Measurements from ENCODE around the gene KIAA1549.

DNA sequence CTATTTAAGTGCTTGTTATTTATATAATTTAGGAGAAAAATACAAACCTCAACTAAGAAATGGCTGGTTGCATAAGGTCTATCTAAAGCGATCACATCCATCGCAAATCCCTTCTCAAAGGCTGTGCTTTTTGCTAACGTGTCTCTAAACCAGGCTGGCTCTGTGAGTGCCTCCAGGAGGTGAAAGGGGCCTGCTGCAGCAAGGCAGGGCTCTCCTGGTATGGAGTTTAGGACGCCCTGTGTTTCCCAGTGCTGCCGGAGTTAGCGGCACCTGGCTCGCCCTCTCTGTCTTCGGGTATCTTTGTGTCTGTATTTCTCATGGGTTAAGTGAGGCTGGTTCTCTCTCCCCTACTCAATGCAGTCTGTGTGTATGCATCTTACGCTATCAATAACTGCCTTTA is 114.8 kb downstream of the KIAA1549 start:
- TF ChIP-seq, protein P1, sequence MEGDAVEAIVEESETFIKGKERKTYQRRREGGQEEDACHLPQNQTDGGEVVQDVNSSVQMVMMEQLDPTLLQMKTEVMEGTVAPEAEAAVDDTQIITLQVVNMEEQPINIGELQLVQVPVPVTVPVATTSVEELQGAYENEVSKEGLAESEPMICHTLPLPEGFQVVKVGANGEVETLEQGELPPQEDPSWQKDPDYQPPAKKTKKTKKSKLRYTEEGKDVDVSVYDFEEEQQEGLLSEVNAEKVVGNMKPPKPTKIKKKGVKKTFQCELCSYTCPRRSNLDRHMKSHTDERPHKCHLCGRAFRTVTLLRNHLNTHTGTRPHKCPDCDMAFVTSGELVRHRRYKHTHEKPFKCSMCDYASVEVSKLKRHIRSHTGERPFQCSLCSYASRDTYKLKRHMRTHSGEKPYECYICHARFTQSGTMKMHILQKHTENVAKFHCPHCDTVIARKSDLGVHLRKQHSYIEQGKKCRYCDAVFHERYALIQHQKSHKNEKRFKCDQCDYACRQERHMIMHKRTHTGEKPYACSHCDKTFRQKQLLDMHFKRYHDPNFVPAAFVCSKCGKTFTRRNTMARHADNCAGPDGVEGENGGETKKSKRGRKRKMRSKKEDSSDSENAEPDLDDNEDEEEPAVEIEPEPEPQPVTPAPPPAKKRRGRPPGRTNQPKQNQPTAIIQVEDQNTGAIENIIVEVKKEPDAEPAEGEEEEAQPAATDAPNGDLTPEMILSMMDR (IDR thresholded peaks at IDR 0.05; ENCODE audit: insufficient read depth, low read length, poor library complexity, severe bottlenecking): no peak
- no peak for TF ChIP-seq EZH2phosphoT487 (conservative IDR thresholded peaks at IDR 0.05; ENCODE audit: low read length)
